ENCODE measurements around the gene TECTA. TPM values are rescaled to one million over a fixed set of nuclear protein-coding genes. Genes with fewer than 3 reads are reported as not detected.

Gene TECTA
- polyA plus RNA-seq, 3 donors: 0.45 TPM; not detected in 2

GRCh38 chr11:121063728-121064127 lies 37.3 kb upstream of the TECTA start:
- Histone ChIP-seq H3K4me1 (ENCODE audit: control insufficient read depth in 1 of 2, insufficient read depth in 2 of 2, low read length in 2 of 2) (peaks cover 0 to 5% of the 10 kb centered on the region in 2 donors), H3K9me3 (replicated peaks in 1 of 2; ENCODE audit: control insufficient read depth in 1 of 2, insufficient read depth in 1 of 2, low read length in 2 of 2) (no peaks in the 10 kb centered on the region), H3K27ac (ENCODE audit: low read depth in 1 of 2, low read length in 2 of 2) (no peak overlapping the region), H3K36me3 (replicated peaks in 1 of 2; ENCODE audit: control insufficient read depth in 1 of 2, insufficient read depth in 2 of 2, low read length in 2 of 2) (peaks cover 14 to 77% of the 10 kb centered on the region in 2 donors), H3K4me2 (replicated peaks; ENCODE audit: extremely low read depth, low read length, poor library complexity, severe bottlenecking) (no peak overlapping the region), H3K9ac (ENCODE audit: insufficient read depth, low read length, poor library complexity, severe bottlenecking) (no peak overlapping the region), H3K27me3 (ENCODE audit: control insufficient read depth in 2 of 2, insufficient read depth in 2 of 2, low read length in 2 of 2) (no peaks in the 10 kb centered on the region), H3K79me2 (ENCODE audit: insufficient read depth, low read length) (no peaks in the 10 kb centered on the region), H3K4me3 (replicated peaks in 1 of 3; ENCODE audit: low read depth in 2 of 3, low read length in 3 of 3) (no peak overlapping the region), H2AFZ (ENCODE audit: insufficient read depth, low read depth, low read length, poor library complexity, severe bottlenecking) (no peak overlapping the region), H4K20me1 (ENCODE audit: insufficient read depth, low read length) (no peaks in the 10 kb centered on the region)
- Mint-ChIP-seq H3K4me3 (no peak overlapping the region), H3K27me3 (ENCODE audit: low read depth in 3 of 3) (no peaks in the 10 kb centered on the region), H3K36me3 (peaks cover 40 to 50% of the 10 kb centered on the region in 2 donors), H3K4me1 (peaks cover 11% of the 10 kb centered on the region), H3K27ac (no peak overlapping the region), H3K9me3 (no peaks in the 10 kb centered on the region)
- TF ChIP-seq, protein P1, sequence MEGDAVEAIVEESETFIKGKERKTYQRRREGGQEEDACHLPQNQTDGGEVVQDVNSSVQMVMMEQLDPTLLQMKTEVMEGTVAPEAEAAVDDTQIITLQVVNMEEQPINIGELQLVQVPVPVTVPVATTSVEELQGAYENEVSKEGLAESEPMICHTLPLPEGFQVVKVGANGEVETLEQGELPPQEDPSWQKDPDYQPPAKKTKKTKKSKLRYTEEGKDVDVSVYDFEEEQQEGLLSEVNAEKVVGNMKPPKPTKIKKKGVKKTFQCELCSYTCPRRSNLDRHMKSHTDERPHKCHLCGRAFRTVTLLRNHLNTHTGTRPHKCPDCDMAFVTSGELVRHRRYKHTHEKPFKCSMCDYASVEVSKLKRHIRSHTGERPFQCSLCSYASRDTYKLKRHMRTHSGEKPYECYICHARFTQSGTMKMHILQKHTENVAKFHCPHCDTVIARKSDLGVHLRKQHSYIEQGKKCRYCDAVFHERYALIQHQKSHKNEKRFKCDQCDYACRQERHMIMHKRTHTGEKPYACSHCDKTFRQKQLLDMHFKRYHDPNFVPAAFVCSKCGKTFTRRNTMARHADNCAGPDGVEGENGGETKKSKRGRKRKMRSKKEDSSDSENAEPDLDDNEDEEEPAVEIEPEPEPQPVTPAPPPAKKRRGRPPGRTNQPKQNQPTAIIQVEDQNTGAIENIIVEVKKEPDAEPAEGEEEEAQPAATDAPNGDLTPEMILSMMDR (IDR thresholded peaks at IDR 0.05): peak; percentile 54
- no CpG with 5 or more reads among the region's 2 CpGs for WGBS (ENCODE audit: insufficient coverage)
- intact Hi-C loops (cut with micrococcal nuclease): no loop called here
- DNase-seq: no peak

DNA sequence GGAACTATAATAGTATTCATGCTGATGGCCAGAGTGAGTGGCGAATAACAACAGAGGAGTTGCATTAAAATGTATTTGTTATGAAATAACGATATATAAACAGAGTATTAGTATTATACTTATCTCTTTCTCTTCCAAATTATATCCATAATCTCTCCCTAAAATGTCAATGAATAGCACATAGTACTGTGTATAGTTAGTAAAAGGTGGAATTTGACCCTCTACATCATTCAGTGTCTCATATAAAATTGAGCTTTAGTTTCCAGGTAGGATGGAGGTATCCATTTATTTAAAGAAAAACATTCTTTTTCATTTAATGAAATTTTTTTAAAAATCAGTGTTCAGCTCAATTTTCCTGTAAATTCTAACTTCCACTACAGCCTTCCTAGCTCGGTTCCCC lies 34.4 kb upstream of the TECTA start:
- no peak overlapping the region for H3K4me3 Mint-ChIP-seq
- Histone ChIP-seq H2AFZ (ENCODE audit: insufficient read depth, low read depth, low read length, poor library complexity, severe bottlenecking) (no peak overlapping the region), H4K20me1 (ENCODE audit: insufficient read depth, low read length) (no peaks in the 10 kb centered on the region), H3K4me1 (ENCODE audit: control insufficient read depth in 1 of 2, insufficient read depth in 2 of 2, low read length in 2 of 2) (no peaks in the 10 kb centered on the region), H3K27me3 (ENCODE audit: control insufficient read depth in 2 of 2, insufficient read depth in 2 of 2, low read length in 2 of 2) (no peaks in the 10 kb centered on the region), H3K9me3 (replicated peaks in 1 of 2; ENCODE audit: control insufficient read depth in 1 of 2, insufficient read depth in 1 of 2, low read length in 2 of 2) (no peaks in the 10 kb centered on the region), H3K27ac (ENCODE audit: low read depth in 1 of 2, low read length in 2 of 2) (no peak overlapping the region), H3K9ac (ENCODE audit: insufficient read depth, low read length, poor library complexity, severe bottlenecking) (no peak overlapping the region), H3K79me2 (ENCODE audit: insufficient read depth, low read length) (no peaks in the 10 kb centered on the region), H3K4me2 (replicated peaks; ENCODE audit: extremely low read depth, low read length, poor library complexity, severe bottlenecking) (no peak overlapping the region), H3K4me3 (replicated peaks in 1 of 3; ENCODE audit: low read depth in 2 of 3, low read length in 3 of 3) (no peak overlapping the region), H3K36me3 (replicated peaks in 1 of 2; ENCODE audit: control insufficient read depth in 1 of 2, insufficient read depth in 2 of 2, low read length in 2 of 2) (peaks cover 12 to 77% of the 10 kb centered on the region in 2 donors)
- peaks cover 10% of the 10 kb centered on the region for H3K4me1 Mint-ChIP-seq
- no peaks in the 10 kb centered on the region for H3K27me3 Mint-ChIP-seq (ENCODE audit: low read depth in 3 of 3)
- H3K9me3 Mint-ChIP-seq: peaks cover 0 to 5% (median 0%) of the 10 kb centered on the region in 7 donors
- TF ChIP-seq, protein P1 (IDR thresholded peaks at IDR 0.05): no peak
- no peak overlapping the region for H3K27ac Mint-ChIP-seq
- H3K36me3 Mint-ChIP-seq: peaks cover 51 to 54% of the 10 kb centered on the region in 2 donors
- WGBS (ENCODE audit: insufficient coverage): no CpG with 5 or more reads among the region's 3 CpGs
- intact Hi-C loops (cut with micrococcal nuclease): no loop called here
- DNase-seq: no peak

Data from CD14-positive monocyte (primary cell).